HepG2 (cell line): ENCODE data around the gene CD44.

Experiments
- JUN ChIP-seq: sonication (generic); formaldehyde crosslinking; IDR thresholded peaks from 2 replicates; pipeline ENCODE4 v1.4.0; 2020; ENCODE audit warnings: mild to moderate bottlenecking, missing genetic modification reagents
- MAFK ChIP-seq, 2 experiments: IDR thresholded peaks in 1 of 2; conservative IDR thresholded peaks in 1 of 2; 2 replicates each; pipeline ENCODE4 v1.6.1; 2011; ENCODE audit warnings: improper control_type of control experiment in 2 of 2, low read length in 2 of 2
- SP1 ChIP-seq, 2 experiments: fragments of 450-650 bp in 1 of 2; sonication (generic) in 1 of 2; formaldehyde crosslinking in 1 of 2; IDR thresholded peaks; 2 replicates each; pipeline versions ENCODE4 v1.4.0 to v1.6.1; 2016 to 2020; ENCODE audit warnings: missing genetic modification reagents in 1 of 2
- STAT6 ChIP-seq: sonication (generic); formaldehyde crosslinking; IDR thresholded peaks from 2 replicates; pipeline ENCODE4 v1.4.0; 2020; ENCODE audit warnings: missing genetic modification reagents, mild to moderate bottlenecking, borderline replicate concordance
- TAF1 ChIP-seq: sonication (generic); formaldehyde crosslinking; IDR thresholded peaks from 2 replicates; pipeline ENCODE4 v1.4.0; 2020; ENCODE audit warnings: missing genetic modification reagents
- TF ChIP-seq, protein P1 (sequence below): sonication (generic); formaldehyde crosslinking; IDR thresholded peaks from 2 replicates; pipeline ENCODE4 v1.5.0; 2020; ENCODE audit warnings: mild to moderate bottlenecking, missing genetic modification reagents, moderate library complexity
- TF ChIP-seq, protein P2 (sequence below): sonication (generic); formaldehyde crosslinking; IDR thresholded peaks from 2 replicates; pipeline ENCODE4 v1.5.1; 2020; ENCODE audit warnings: missing genetic modification reagents, mild to moderate bottlenecking, borderline replicate concordance

DNA sequence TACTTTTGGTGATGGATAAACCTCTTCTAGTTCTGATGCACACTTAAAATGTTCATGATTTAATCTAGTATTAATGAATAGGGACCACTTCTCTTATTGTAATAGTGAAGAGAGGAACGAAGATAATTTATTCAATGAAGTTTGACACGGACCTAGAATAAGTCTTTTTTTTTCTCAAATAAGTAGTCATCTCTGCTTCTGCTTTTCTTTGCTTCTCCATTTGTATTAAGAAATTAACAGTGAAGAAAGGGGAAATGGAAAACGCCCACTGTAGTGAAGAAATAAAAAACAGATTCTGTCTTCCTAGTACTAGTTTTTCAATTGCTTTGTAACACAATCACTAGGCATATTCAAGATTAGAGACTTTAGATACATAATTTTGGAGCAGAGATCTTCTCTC lies 73.0 kb downstream of the CD44 start:
- TF ChIP-seq JUN (CRISPR knock-in tag), result no peak
- TF ChIP-seq, protein P1, sequence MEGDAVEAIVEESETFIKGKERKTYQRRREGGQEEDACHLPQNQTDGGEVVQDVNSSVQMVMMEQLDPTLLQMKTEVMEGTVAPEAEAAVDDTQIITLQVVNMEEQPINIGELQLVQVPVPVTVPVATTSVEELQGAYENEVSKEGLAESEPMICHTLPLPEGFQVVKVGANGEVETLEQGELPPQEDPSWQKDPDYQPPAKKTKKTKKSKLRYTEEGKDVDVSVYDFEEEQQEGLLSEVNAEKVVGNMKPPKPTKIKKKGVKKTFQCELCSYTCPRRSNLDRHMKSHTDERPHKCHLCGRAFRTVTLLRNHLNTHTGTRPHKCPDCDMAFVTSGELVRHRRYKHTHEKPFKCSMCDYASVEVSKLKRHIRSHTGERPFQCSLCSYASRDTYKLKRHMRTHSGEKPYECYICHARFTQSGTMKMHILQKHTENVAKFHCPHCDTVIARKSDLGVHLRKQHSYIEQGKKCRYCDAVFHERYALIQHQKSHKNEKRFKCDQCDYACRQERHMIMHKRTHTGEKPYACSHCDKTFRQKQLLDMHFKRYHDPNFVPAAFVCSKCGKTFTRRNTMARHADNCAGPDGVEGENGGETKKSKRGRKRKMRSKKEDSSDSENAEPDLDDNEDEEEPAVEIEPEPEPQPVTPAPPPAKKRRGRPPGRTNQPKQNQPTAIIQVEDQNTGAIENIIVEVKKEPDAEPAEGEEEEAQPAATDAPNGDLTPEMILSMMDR, result no peak
- no peak for TF ChIP-seq STAT6 (CRISPR knock-in tag)
- TF ChIP-seq, protein P2, sequence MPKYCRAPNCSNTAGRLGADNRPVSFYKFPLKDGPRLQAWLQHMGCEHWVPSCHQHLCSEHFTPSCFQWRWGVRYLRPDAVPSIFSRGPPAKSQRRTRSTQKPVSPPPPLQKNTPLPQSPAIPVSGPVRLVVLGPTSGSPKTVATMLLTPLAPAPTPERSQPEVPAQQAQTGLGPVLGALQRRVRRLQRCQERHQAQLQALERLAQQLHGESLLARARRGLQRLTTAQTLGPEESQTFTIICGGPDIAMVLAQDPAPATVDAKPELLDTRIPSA (CRISPR knock-in tag), result no peak
- TF ChIP-seq SP1 (IDR thresholded peaks at IDR 0.05), result no peak
- no peak for TF ChIP-seq SP1 (CRISPR knock-in tag; IDR thresholded peaks at IDR 0.05)
- TF ChIP-seq MAFK (conservative IDR thresholded peaks at IDR 0.05 in 1 of 2, IDR thresholded peaks at IDR 0.05 in 1 of 2; ENCODE audit: low read length in 2 of 2), result no peak
- TF ChIP-seq TAF1 (CRISPR knock-in tag), result no peak
